HCT116 (cell line): ENCODE data around the gene KLF9. TPM values are rescaled to one million over a fixed set of nuclear protein-coding genes. Genes with fewer than 3 reads are reported as not detected.

Source experiments
- ATAC-seq: fragments of 200-7000 bp; cut with Tn5 transposase; 2 replicates; pipeline ENCODE4 v1.9.1; 2020; ENCODE audit warnings: mild to moderate bottlenecking, moderate library complexity
- BruUV-seq: library from RNA; stranded (reverse); fragments of 400-500 nt; replicated peaks from 2 replicates; lab custom pipeline; 2021; lab: Mats Ljungman, UMichigan
- CTCF ChIA-PET: fragments of 300-600 bp; sonication (Branson Sonifier 250); formaldehyde crosslinking; loops from one replicate; lab custom pipeline; 2021; ENCODE audit warnings: antibody characterized with exemption; lab: Charles Lee
- POLR2A ChIA-PET: fragments of 300-600, 350-600 bp; sonication (Branson Sonifier 250); formaldehyde crosslinking; loops from one replicate; lab custom pipeline; 2021; ENCODE audit warnings: antibody characterized with exemption; lab: Charles Lee
- RAD21 ChIA-PET, 2 experiments: fragments of 300-600 bp; sonication (Branson Sonifier 250); formaldehyde crosslinking; loops; one replicate each; lab custom pipeline; 2023; ENCODE audit warnings: low total read pairs in 2 of 2; ENCODE audit not compliant: uncharacterized antibody in 2 of 2, unreplicated experiment in 2 of 2, low non-redundant PET in 1 of 2; lab: Charles Lee
- DNase-seq: peaks from one replicate; pipeline ENCODE4 v3.0.0-alpha.2; 2010; ENCODE audit warnings: low read depth, low spot score
- H2AFZ ChIP-seq: fragments of 200-600 bp; shearing (Covaris generic), sonication (generic); 2 replicates; pipeline ENCODE4 v1.6.1; 2017; ENCODE audit warnings: low read depth, mixed run types, mixed read lengths, antibody characterized with exemption, low read length; ENCODE audit not compliant: poor library complexity, severe bottlenecking
- H3K27ac ChIP-seq: 2 replicates; pipeline ENCODE4 v1.5.1; 2012; ENCODE audit warnings: low read depth, low read length
- H3K27me3 ChIP-seq: fragments of 200-600 bp; sonication (generic); 2 replicates; pipeline ENCODE4 v1.6.1; 2016; ENCODE audit warnings: mixed run types, low read length, mixed read lengths; ENCODE audit not compliant: insufficient read depth
- H3K36me3 ChIP-seq, 2 experiments: fragments of 200-500 bp in 1 of 2; fragments of 200-600 bp in 1 of 2; sonication (Bioruptor generic) in 1 of 2; sonication (generic) in 1 of 2; 2 replicates each; pipeline versions ENCODE4 v1.5.1 to v1.6.1; 2014 to 2016; ENCODE audit warnings: low read length in 2 of 2, inconsistent platforms in 1 of 2, mixed read lengths in 1 of 2, mixed run types in 1 of 2; ENCODE audit not compliant: insufficient read depth in 2 of 2, control insufficient read depth in 1 of 2
- H3K4me1 ChIP-seq, 2 experiments: fragments of 200-600 bp in 1 of 2; sonication (generic) in 1 of 2; 2 replicates each; pipeline versions ENCODE4 v1.5.1 to v1.6.1; 2012 to 2017; ENCODE audit warnings: low read length in 2 of 2, inconsistent platforms in 1 of 2, mild to moderate bottlenecking in 1 of 2, mixed read lengths in 1 of 2, mixed run types in 1 of 2, moderate library complexity in 1 of 2; ENCODE audit not compliant: insufficient read depth in 2 of 2, control insufficient read depth in 1 of 2
- H3K4me2 ChIP-seq: fragments of 200-600 bp; sonication (generic); 2 replicates; pipeline ENCODE4 v1.6.1; 2017; ENCODE audit warnings: mixed run types, low read length, mixed read lengths
- H3K4me3 ChIP-seq, 2 experiments: fragments of 200-600 bp in 1 of 2; sonication (generic) in 1 of 2; replicated peaks in 1 of 2; 2 replicates each; pipeline ENCODE4 v1.5.1; 2011 to 2016; ENCODE audit warnings: low read length in 2 of 2, control low read depth in 1 of 2, low read depth in 1 of 2, mild to moderate bottlenecking in 1 of 2, mixed read lengths in 1 of 2, mixed run types in 1 of 2
- H3K79me2 ChIP-seq: fragments of 200-600 bp; sonication (generic); 2 replicates; pipeline ENCODE4 v1.6.1; 2017; ENCODE audit warnings: mild to moderate bottlenecking, mixed run types, low read length, moderate library complexity, mixed read lengths; ENCODE audit not compliant: insufficient read depth
- H3K9ac ChIP-seq: fragments of 200-600 bp; sonication (generic); 2 replicates; pipeline ENCODE4 v1.6.1; 2016; ENCODE audit warnings: low read length, mixed read lengths
- H3K9me2 ChIP-seq: fragments of 200-600 bp; sonication (generic), shearing (Covaris generic); 2 replicates; pipeline ENCODE4 v1.6.1; 2017; ENCODE audit warnings: mixed run types, mild to moderate bottlenecking, moderate library complexity; ENCODE audit not compliant: insufficient read depth
- H3K9me3 ChIP-seq, 2 experiments: fragments of 200-500 bp in 1 of 2; fragments of 200-600 bp in 1 of 2; sonication (Bioruptor generic) in 1 of 2; sonication (generic) in 1 of 2; 2 replicates each; pipeline ENCODE4 v1.6.1; 2014 to 2017; ENCODE audit warnings: low read length in 2 of 2, mixed read lengths in 2 of 2, inconsistent platforms in 1 of 2, low read depth in 1 of 2, mild to moderate bottlenecking in 1 of 2, mixed run types in 1 of 2, moderate library complexity in 1 of 2; ENCODE audit not compliant: control insufficient read depth in 1 of 2, insufficient read depth in 1 of 2
- H4K20me1 ChIP-seq: fragments of 200-600 bp; sonication (generic), shearing (Covaris generic); 2 replicates; pipeline ENCODE4 v1.6.1; 2017; ENCODE audit warnings: mixed run types, mild to moderate bottlenecking, moderate library complexity; ENCODE audit not compliant: insufficient read depth
- CTCF ChIP-seq, 3 experiments: fragments of 200-600 bp in 1 of 3; sonication (generic) in 1 of 3; IDR thresholded peaks in 2 of 3; conservative IDR thresholded peaks in 1 of 3; 2 replicates each; pipeline ENCODE4 v1.5.1; 2012 to 2017; ENCODE audit warnings: low read depth in 2 of 3, low read length in 2 of 3, antibody characterized with exemption in 1 of 3, borderline replicate concordance in 1 of 3, control low read depth in 1 of 3, mild to moderate bottlenecking in 1 of 3, mixed read lengths in 1 of 3, mixed run types in 1 of 3, moderate library complexity in 1 of 3; ENCODE audit not compliant: insufficient read depth in 1 of 3
- EGR1 ChIP-seq: IDR thresholded peaks from 2 replicates; pipeline ENCODE4 v1.6.1; 2012; ENCODE audit warnings: low read depth
- MAX ChIP-seq: IDR thresholded peaks from 2 replicates; pipeline ENCODE4 v1.6.1; 2012
- RAD21 ChIP-seq: IDR thresholded peaks from 2 replicates; pipeline ENCODE4 v1.6.1; 2012; ENCODE audit warnings: low read depth, mild to moderate bottlenecking
- TCF7L2 ChIP-seq: IDR thresholded peaks from 2 replicates; pipeline ENCODE4 v1.7.0; 2011; ENCODE audit warnings: borderline replicate concordance, inconsistent platforms; ENCODE audit not compliant: insufficient read depth, insufficient read length; ENCODE audit errors: extremely low read depth
- ZFX ChIP-seq: fragments of 450-650 bp; IDR thresholded peaks from 2 replicates; pipeline ENCODE4 v1.6.1; 2017
- intact Hi-C: fragments of 100-400 bp; cut with micrococcal nuclease; formaldehyde crosslinking; loops from 2 replicates; pipeline ENCODE4 v1.10.0; 2022
- total RNA-seq: library from RNA; stranded (reverse); gene quantifications from one replicate; pipeline ENCODE4 v1.2.1, GENCODE V29; 2021; ENCODE audit not compliant: unreplicated experiment

Gene KLF9
- total RNA-seq, 1 experiment from 2014 or later: 8.3 TPM

- Histone ChIP-seq H3K4me3 (no peak overlapping the region), H3K27ac (no peak overlapping the region), H4K20me1 (no peaks in the 10 kb centered on the region)
- TF ChIP-seq EGR1: no peak
- TF ChIP-seq, all 23 proteins: peak for 0
- Histone ChIP-seq H3K9me3 (no peaks in the 10 kb centered on the region), H3K4me2 (no peak overlapping the region), H3K9ac (no peak overlapping the region), H3K79me2 (no peaks in the 10 kb centered on the region), H3K9me2 (no peaks in the 10 kb centered on the region), H3K36me3 (no peaks in the 10 kb centered on the region), H2AFZ (no peak overlapping the region), H3K4me1 (no peaks in the 10 kb centered on the region), H3K27me3 (no peaks in the 10 kb centered on the region)
- CTCF ChIA-PET: no interaction called here
- DNase-seq (no peak), ATAC-seq (no peak)
- POLR2A ChIA-PET: no interaction called here
- intact Hi-C loops: no loop called here
- no TSS peak for BruUV-seq
- RAD21 ChIA-PET: no interaction called here
Observed at GRCh38 chr9:70444904-70445303, 30.4 kb upstream of the KLF9 start.

GRCh38 chr9:70442328-70442848 is 27.9 kb upstream of the KLF9 start:
- peak overlapping the region; percentile 16 for H2AFZ ChIP-seq
- no peaks in the 10 kb centered on the region for H3K27me3 ChIP-seq
- no peak overlapping the region for H3K27ac ChIP-seq
- no TSS peak for BruUV-seq
- H3K79me2 ChIP-seq: no peaks in the 10 kb centered on the region
- TF ChIP-seq RAD21: no peak
- no peak for TF ChIP-seq CTCF (IDR thresholded peaks at IDR 0.05 in 2 of 3, conservative IDR thresholded peaks at IDR 0.05 in 1 of 3; ENCODE audit: borderline replicate concordance in 1 of 3, insufficient read depth in 1 of 3, low read depth in 2 of 3, low read length in 2 of 3)
- TF ChIP-seq ZFX: no peak
- no peak for TF ChIP-seq MAX
- no peak for TF ChIP-seq TCF7L2
- H4K20me1 ChIP-seq: no peaks in the 10 kb centered on the region
- CTCF ChIA-PET: no interaction called here
- H3K9me2 ChIP-seq: no peaks in the 10 kb centered on the region
- H3K4me2 ChIP-seq: no peak overlapping the region
- no peaks in the 10 kb centered on the region for H3K36me3 ChIP-seq
- intact Hi-C loops: no loop called here
- no peak for DNase-seq
- no peak overlapping the region for H3K4me3 ChIP-seq
- POLR2A ChIA-PET: no interaction called here
- no peaks in the 10 kb centered on the region for H3K9me3 ChIP-seq
- ATAC-seq: no peak
- RAD21 ChIA-PET: no interaction called here
- H3K4me1 ChIP-seq: peaks cover 10 to 19% of the 10 kb centered on the region in 2 experiments; a peak in 3 of 4 replicates
- H3K9ac ChIP-seq: no peak overlapping the region
